HK-2 (cell line): ENCODE data around the gene ST6GALNAC3.
"Not testable (repeated sequence)": the region's sequence is repeated elsewhere in the genome, so short reads cannot be mapped to it uniquely, and the experiment has no call there.

Source experiments
- DNase-seq: peaks from one replicate; pipeline ENCODE4 v3.0.0-alpha.2; 2018; ENCODE audit not compliant: unreplicated experiment

ST6GALNAC3 gene

GRCh38 chr1:76340056-76340455 is 265.5 kb downstream of the ST6GALNAC3 start:
- no peak for DNase-seq

- not testable (repeated sequence) for DNase-seq
Measured at GRCh38 chr1:76341816-76342215, 267.3 kb downstream of the ST6GALNAC3 start.

- no peak for DNase-seq
Measured at GRCh38 chr1:76343356-76343755, 268.8 kb downstream of the ST6GALNAC3 start.

- DNase-seq = no peak
Measured at GRCh38 chr1:76351655-76352054, 277.1 kb downstream of the ST6GALNAC3 start.

GRCh38 chr1:76352741-76353435 is 278.3 kb downstream of the ST6GALNAC3 start:
- no peak for DNase-seq

GRCh38 chr1:76354236-76354635 is 279.7 kb downstream of the ST6GALNAC3 start:
- no peak for DNase-seq

GRCh38 chr1:76366726-76367125 is 292.2 kb downstream of the ST6GALNAC3 start:
- no peak for DNase-seq

- no peak for DNase-seq
Measured at GRCh38 chr1:76371941-76372340, 297.4 kb downstream of the ST6GALNAC3 start.

GRCh38 chr1:76374086-76374485 is 299.5 kb downstream of the ST6GALNAC3 start:
- no peak for DNase-seq

GRCh38 chr1:76377247-76377646 is 302.7 kb downstream of the ST6GALNAC3 start:
- no peak for DNase-seq

GRCh38 chr1:76379506-76379905 is 305.0 kb downstream of the ST6GALNAC3 start:
- no peak for DNase-seq

- no peak for DNase-seq
Measured at GRCh38 chr1:76381450-76382097, 307.0 kb downstream of the ST6GALNAC3 start.

- no peak for DNase-seq
Measured at GRCh38 chr1:76388261-76388660, 313.7 kb downstream of the ST6GALNAC3 start.

- no peak for DNase-seq
Measured at GRCh38 chr1:76390456-76390855, 315.9 kb downstream of the ST6GALNAC3 start.

GRCh38 chr1:76395059-76395458 is 320.5 kb downstream of the ST6GALNAC3 start:
- DNase-seq = no peak

GRCh38 chr1:76402128-76402527 is 327.6 kb downstream of the ST6GALNAC3 start:
- no peak for DNase-seq

- no peak for DNase-seq
Measured at GRCh38 chr1:76408303-76408702, 333.8 kb downstream of the ST6GALNAC3 start.

GRCh38 chr1:76410499-76410898 is 336.0 kb downstream of the ST6GALNAC3 start:
- DNase-seq = no peak

- no peak for DNase-seq
Measured at GRCh38 chr1:76418531-76418930, 344.0 kb downstream of the ST6GALNAC3 start.

- no peak for DNase-seq
Measured at GRCh38 chr1:76419603-76420002, 345.1 kb downstream of the ST6GALNAC3 start.

GRCh38 chr1:76425201-76426145 is 350.9 kb downstream of the ST6GALNAC3 start:
- no peak for DNase-seq

- DNase-seq = no peak
Measured at GRCh38 chr1:76426606-76427005, 352.1 kb downstream of the ST6GALNAC3 start.
